GF-D8 (cell line): ENCODE measurements around the gene RPP25.
"Not testable (repeated sequence)": the region's sequence is repeated elsewhere in the genome, so short reads cannot be mapped to it uniquely, and the experiment has no call there.

ENCODE experiments used
- DNase-seq: peaks from one replicate; lab custom pipeline; 2025; lab: John Stamatoyannopoulos, UW

The RPP25 gene

DNA sequence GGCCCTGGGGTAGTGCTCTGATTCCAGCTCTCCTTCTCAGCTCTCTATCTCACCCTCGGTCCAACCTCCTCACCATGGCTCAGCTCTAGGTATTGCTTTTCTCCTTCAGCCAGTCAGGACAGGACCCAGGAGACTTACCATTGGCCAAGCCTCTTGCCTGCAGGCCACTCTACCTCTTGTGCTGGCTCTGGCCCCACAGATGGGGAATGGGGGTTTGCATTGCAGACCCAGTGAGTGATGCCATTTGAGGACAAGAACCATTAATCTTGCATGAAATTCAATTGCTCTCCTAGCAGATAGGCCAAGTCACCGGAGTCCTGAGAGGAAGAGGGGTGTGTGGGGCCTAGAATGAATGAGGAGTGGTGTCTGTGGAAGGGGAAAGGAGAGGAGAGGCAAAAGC, 6.1 kb upstream of the RPP25 start:
- no peak for DNase-seq

DNA sequence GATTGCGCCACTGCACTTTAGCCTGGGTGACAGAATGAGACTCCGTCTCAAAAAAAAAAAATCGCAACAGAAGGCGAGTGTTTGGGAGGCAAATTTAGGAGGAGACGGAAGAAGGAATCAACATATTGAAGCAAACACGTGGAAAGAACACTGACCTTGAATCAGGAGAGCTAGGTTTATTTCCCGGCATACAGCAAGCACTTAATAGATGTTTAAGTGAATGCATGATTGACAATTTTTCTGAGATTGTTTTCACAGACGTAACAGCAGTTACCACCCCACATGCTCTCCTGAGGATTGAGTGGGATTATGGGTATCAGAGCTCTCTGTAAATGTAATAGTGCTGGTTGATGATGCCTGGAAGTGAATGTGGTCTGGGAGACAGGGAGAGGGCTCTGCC, 5.6 kb upstream of the RPP25 start:
- no peak for DNase-seq

DNA sequence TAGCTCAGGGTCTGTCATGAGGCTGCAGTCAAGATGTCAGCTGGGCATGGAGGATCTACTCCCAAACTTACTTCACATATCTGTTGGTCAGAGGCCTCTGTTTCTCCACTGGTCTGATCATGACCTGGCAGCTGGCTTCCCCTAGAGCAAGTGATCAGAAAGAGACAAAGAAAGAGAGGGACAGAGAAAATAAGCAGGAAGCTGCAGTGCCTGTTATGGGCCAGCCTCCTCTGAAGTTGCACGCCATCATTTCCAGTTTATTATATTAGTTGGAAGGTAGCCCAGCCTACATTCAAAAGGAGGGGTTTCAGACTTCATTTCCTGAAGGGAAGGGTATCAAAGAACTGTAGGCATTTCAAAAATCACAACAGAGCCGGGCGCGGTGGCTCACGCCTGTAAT, 5.0 kb upstream of the RPP25 start:
- no peak for DNase-seq

- DNase-seq, result no peak
Measured at GRCh38 chr15:74960995-74961588, 4.5 kb upstream of the RPP25 start.

- no peak for DNase-seq
Measured at GRCh38 chr15:74960286-74960685, 3.7 kb upstream of the RPP25 start.

- DNase-seq, result no peak
Measured at GRCh38 chr15:74959586-74959939, 3.0 kb upstream of the RPP25 start.

- no peak for DNase-seq
Measured at GRCh38 chr15:74958908-74959585, 2.5 kb upstream of the RPP25 start.

- no peak for DNase-seq
Measured at GRCh38 chr15:74958320-74958907, 1.8 kb upstream of the RPP25 start.

DNA sequence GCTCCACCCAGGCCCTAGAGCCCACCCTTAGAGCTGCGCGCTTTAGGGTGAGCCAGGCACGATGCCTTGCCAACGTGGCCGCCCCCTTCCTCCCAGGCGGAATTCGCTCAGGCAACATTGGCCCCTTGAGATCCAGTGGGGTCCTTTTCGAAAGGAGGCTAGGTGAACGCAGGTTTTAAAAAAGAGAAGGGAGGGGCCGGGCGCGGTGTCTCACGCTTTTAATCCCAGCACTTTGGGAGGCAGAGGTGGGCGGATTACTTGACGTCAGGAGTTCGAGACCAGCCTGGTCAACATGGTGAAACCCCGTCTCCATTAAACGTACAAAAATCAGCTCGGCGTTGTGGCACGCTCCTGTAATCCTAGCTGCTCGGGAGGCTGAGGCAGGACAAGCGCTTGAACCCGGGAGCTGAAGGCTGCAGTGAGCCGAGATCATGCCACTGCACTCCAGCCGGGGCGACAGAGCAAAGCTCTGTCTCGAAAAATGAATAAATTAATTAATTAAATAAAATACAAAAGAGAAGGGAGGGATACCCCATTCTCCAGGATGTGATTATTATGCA, 984 bp upstream of the RPP25 start:
- DNase-seq, result no peak

DNA sequence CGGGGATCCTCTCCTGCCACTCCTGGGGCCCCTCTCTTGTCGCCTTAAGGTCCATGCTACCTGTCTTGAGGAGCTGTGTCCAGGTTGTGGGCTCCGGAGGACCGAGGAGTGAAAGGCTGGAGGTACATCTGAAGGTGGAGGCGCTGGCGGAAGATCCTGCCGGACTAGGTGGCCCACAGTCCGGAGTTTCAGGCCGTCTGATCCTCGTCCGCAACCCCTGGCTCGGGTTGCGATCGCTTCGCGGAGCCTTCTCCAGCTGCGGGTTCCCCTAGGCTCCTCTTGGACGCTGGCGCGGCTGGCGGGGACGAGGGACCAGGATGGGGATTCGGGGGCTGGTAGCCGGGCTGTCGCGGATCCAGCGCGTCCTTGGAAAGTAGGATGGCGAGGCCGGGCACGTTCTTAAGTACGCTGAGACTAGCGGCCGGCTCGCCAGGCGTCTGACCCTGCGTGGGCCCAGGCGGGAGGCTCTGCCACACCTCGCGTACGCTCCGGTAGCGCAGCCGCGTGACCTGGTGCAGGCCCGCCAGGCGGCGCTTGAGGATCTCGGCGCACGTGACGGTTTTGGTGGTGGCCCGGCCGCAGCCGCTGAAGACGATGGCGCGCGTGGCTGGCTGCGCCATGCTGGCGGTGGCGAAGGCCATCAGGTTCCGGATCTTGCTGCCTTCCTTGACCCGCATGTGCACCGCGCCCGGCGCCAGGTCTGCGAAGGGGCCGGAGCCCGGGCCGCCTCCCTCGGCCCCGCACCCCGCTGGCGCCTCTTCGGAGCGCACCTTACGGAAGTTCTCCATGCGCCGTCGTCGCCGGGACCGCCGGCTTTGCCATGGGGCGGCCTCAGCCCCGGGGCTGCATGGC, 550 bp downstream of the RPP25 start:
- DNase-seq, result no peak

- no peak for DNase-seq
Measured at GRCh38 chr15:74955017-74955416, 1.6 kb downstream of the RPP25 start.

- no peak for DNase-seq
Measured at GRCh38 chr15:74954515-74954914, 2.1 kb downstream of the RPP25 start.

DNA sequence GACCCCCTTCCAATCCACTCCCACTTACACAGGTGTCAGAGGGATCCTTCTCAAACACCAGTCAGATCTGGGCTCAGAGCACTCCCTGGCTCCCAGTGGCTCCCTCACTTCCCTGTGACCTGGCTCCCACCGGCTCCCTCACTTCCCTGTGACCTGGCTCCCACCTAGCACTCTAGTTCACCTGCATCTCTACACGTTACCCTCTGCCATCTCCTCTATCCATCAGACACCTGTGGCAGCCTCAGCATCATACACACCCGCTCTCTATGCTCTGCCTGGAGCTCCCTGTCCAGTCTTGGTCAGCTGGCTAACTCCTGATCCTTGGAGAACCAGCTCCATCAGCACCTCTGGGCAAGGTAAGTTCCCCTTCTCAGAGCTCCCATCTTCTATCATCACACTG, 5.6 kb downstream of the RPP25 start:
- DNase-seq, result no peak

DNA sequence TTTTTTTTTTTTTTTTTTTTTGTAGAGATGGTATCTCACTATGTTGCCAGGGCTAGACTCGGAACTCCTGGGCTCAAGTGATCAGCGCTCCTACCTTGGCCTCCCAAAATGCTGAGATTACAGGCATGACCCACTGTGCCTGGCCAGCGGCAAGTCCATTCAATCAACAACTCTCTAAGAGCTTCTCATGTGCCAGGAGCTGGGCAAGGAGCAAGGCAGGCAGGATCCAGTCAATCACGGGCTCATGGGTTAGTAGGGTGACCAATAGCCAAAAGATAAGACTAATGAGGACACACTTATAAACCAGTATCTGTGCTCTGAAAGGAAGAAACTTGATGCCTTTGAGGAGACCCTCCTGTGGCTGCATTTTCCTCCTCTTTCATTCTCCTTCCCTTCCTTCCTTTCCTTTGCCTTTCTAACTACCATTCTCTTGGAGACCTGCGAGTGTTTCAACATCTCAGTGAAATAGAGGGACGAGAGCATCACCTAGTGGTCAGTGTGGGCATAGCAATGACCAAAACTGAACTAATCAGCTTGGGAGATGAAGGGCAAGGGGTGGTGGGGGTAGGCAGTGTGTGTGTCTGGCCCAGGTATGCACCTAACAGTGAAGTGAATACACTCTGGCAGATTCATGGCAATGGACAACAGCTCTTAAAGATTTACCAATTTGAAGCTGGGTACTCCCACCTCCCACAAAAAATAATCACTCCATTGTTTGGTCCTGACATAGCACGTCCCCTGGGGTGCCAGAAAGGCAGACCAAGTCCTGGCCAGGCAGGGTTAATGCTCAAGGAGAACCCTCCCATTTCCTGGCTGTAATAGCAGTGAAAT, 6.3 kb downstream of the RPP25 start:
- DNase-seq, result peak; percentile 30

DNA sequence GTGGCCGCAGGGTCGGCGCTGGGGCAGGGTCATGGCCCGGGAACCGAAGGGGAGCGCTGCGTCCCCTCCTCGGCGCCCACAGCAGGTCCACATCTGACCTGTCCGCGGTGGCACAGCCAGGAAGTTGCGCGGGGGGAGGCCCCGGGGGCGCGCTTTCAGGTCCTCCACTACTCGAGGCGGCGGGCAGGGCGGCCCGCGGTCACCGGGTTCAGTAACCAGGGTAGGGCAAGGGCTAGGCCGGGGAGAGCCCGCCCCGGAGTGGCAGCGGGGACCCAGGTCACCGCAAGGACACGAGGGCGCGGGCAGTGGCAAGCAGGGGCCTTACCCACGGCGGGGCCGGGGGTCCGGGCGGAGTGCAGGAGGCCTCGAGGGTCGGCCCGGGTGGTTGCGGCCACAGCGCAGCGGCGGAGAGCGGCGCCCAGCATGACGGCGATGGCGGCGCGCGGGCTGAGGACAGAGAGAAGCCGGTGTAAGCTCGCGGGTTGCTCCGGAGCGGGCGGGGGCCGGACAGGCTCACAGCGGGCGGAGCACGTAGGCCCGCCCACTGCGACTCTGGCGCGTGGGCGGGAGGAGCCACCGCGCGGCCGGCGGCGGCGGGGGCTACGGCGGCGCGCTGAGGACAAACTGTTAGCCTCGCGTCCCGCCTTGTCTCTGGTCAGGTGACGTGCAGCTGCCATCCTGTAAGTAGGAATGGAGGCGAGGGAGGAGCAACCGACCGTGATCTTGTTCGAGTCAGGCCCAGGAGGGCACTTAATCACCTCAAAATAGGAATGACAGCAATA, 18.8 kb downstream of the RPP25 start, which contains the start of gene COX5A:
TSS of gene COX5A (minus strand) at position 484 of the 782 bp plus-strand sequence. CDS start at position 425, 59 bp downstream.
- peak; percentile 86 for DNase-seq

DNA sequence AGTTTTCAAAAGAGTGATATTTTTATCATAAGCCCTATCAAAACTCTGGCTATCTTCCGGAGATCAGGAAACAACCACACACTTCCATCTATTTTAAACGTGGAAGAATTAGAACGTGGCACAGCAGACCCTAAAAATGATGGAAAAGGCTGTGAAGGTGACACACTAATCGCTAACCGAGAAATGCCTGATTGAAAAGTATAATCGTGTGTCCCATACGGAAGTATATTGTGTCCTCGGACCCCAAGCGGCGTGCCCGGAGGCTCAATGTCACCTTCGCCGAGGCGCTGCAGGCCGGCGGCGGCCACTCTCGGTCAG, 19.3 kb downstream of the RPP25 start:
- peak; percentile 36 for DNase-seq

DNA sequence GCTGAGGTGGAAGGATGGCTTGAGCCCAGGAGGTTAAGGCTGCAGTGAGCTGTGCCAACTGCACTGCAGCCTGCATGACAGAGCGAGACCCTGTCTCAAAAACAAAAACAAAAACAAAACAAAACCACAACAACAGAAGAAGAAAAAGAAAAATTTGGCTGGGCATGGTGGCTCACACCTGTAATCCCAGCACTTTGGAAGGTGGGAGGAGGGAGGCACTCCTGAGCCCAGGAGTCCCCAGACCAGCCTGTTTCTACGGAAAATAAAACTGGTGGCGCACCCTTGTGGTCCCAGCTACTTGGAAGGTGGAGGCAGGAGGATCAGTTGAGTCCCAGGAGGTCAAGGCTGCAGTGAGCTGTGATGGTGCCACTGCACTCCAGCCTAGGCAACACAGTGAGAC, 21.4 kb downstream of the RPP25 start:
- DNase-seq, result not testable (repeated sequence)

GRCh38 chr15:74933573-74933972, 23.0 kb downstream of the RPP25 start:
- no peak for DNase-seq

GRCh38 chr15:74928771-74929198, 27.8 kb downstream of the RPP25 start:
- no peak for DNase-seq

GRCh38 chr15:74924525-74924924, 32.0 kb downstream of the RPP25 start:
- no peak for DNase-seq

DNA sequence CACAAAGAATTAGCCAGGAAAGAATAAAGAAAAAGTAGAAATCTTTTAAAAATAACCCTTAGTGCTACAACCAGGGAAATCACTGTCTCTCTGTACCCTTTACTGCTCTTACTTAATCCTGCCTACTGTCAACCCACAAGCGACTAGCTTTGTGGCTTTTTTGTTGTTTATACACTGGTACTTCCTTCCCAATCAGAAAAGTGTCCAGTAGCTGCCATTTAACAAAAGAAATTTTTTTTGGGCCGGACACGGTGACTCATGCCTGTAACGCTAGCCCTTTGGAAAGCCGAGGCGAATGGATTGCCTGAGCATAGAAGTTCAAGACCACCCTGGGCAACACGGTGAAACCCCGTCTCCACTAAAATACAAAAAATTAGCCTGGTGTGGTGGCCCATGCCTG, 36.1 kb downstream of the RPP25 start:
- DNase-seq, result no peak
